DMS 273 (cell line): Measurements from ENCODE around the gene HLA-G.

ENCODE experiments used
- DNase-seq: peaks from one replicate; lab custom pipeline; 2025; ENCODE audit not compliant: unreplicated experiment; lab: John Stamatoyannopoulos, UW

HLA-G gene

GRCh38 chr6:29816030-29816429 lies 11.6 kb upstream of the HLA-G start:
- no peak for DNase-seq

GRCh38 chr6:29818892-29819291 lies 8.7 kb upstream of the HLA-G start:
- no peak for DNase-seq

- DNase-seq: no peak
Measured at GRCh38 chr6:29824144-29824543, 3.5 kb upstream of the HLA-G start.

GRCh38 chr6:29825848-29826247 lies 1.8 kb upstream of the HLA-G start:
- no peak for DNase-seq

- DNase-seq: no peak
Measured at GRCh38 chr6:29826271-29826670, 1.4 kb upstream of the HLA-G start.

- DNase-seq: no peak
Measured at GRCh38 chr6:29828471-29828797, 809 bp downstream of the HLA-G start.

GRCh38 chr6:29829766-29830165 lies 2.1 kb downstream of the HLA-G start:
- DNase-seq: no peak

- DNase-seq: no peak
Measured at GRCh38 chr6:29830409-29830808, 2.8 kb downstream of the HLA-G start.

- peak; percentile 38 for DNase-seq
Measured at GRCh38 chr6:29831776-29832175, 4.2 kb downstream of the HLA-G start.

GRCh38 chr6:29834564-29835436 lies 7.2 kb downstream of the HLA-G start:
- DNase-seq: peak; percentile 62

- no peak for DNase-seq
Measured at GRCh38 chr6:29839917-29840316, 12.3 kb downstream of the HLA-G start.

GRCh38 chr6:29841030-29841429 lies 13.4 kb downstream of the HLA-G start:
- no peak for DNase-seq

GRCh38 chr6:29845405-29846006 lies 17.9 kb downstream of the HLA-G start:
- DNase-seq: no peak

- DNase-seq: peak; percentile 86
Measured at GRCh38 chr6:29847871-29848630, 20.4 kb downstream of the HLA-G start.

- no peak for DNase-seq
Measured at GRCh38 chr6:29850011-29850553, 22.5 kb downstream of the HLA-G start.

GRCh38 chr6:29851190-29851589 lies 23.6 kb downstream of the HLA-G start:
- DNase-seq: no peak

- DNase-seq: no peak
Measured at GRCh38 chr6:29853245-29853644, 25.6 kb downstream of the HLA-G start.

- DNase-seq: no peak
Measured at GRCh38 chr6:29858006-29858405, 30.4 kb downstream of the HLA-G start.

- no peak for DNase-seq
Measured at GRCh38 chr6:29861521-29862255, 34.1 kb downstream of the HLA-G start.

GRCh38 chr6:29864037-29864810 lies 36.6 kb downstream of the HLA-G start:
- DNase-seq: no peak
